Stimulated activated CD4-positive, alpha-beta T cell treated with anti-CD3 and anti-CD28 coated beads, Interleukin-2, amount 100 ng/mL, for 48 hours (primary cell): ENCODE data around the gene LPIN2.
A peak's percentile ranks its signal among the peaks of the same experiment; 100 is the strongest.
"Not testable (repeated sequence)": the region's sequence is repeated elsewhere in the genome, so short reads cannot be mapped to it uniquely, and the experiment has no call there.

Source experiments
- DNase-seq, 2 donors: peaks; one replicate each; pipeline ENCODE4 v3.0.0-alpha.2; 2020

Gene LPIN2

GRCh38 chr18:3013024-3013804 lies at the start of gene LPIN2:
Gene LPIN2 (minus strand): TSS chr18:3013144. CDS start chr18:2960840, 52,304 bp downstream.
- peak; percentile 94 to 95 for DNase-seq

GRCh38 chr18:3061581-3062312 lies 48.8 kb upstream of the LPIN2 start:
- DNase-seq = peak in 1 of 2 donors; percentile 36

GRCh38 chr18:3060667-3061580 lies 48.0 kb upstream of the LPIN2 start:
- DNase-seq = peak; percentile 37 to 41

- DNase-seq = no peak
Observed at GRCh38 chr18:3059272-3059671, 46.3 kb upstream of the LPIN2 start.

GRCh38 chr18:3058328-3059191 lies 45.6 kb upstream of the LPIN2 start:
- DNase-seq = no peak

GRCh38 chr18:3057526-3057925 lies 44.6 kb upstream of the LPIN2 start:
- DNase-seq = no peak

GRCh38 chr18:3056311-3056710 lies 43.4 kb upstream of the LPIN2 start:
- DNase-seq = no peak

- DNase-seq = no peak
Observed at GRCh38 chr18:3055816-3056215, 42.9 kb upstream of the LPIN2 start.

- DNase-seq = no peak
Observed at GRCh38 chr18:3055186-3055728, 42.3 kb upstream of the LPIN2 start.

GRCh38 chr18:3054780-3055179 lies 41.8 kb upstream of the LPIN2 start:
- no peak for DNase-seq

- DNase-seq = no peak
Observed at GRCh38 chr18:3054214-3054613, 41.3 kb upstream of the LPIN2 start.

- no peak for DNase-seq
Observed at GRCh38 chr18:3053081-3053480, 40.1 kb upstream of the LPIN2 start.

GRCh38 chr18:3052411-3052758 lies 39.4 kb upstream of the LPIN2 start:
- DNase-seq = no peak

- no peak for DNase-seq
Observed at GRCh38 chr18:3051718-3052410, 38.9 kb upstream of the LPIN2 start.

- not testable (repeated sequence) for DNase-seq
Observed at GRCh38 chr18:3049897-3050454, 37.0 kb upstream of the LPIN2 start.

GRCh38 chr18:3048820-3049349 lies 35.9 kb upstream of the LPIN2 start:
- no peak for DNase-seq

GRCh38 chr18:3048121-3048520 lies 35.2 kb upstream of the LPIN2 start:
- no peak for DNase-seq

- no peak for DNase-seq
Observed at GRCh38 chr18:3046216-3046808, 33.4 kb upstream of the LPIN2 start.

- no peak for DNase-seq
Observed at GRCh38 chr18:3044931-3045698, 32.2 kb upstream of the LPIN2 start.
